SK-N-SH (cell line): ENCODE data around the gene REC114.

Experiments
- CTCF ChIP-seq: fragments of 200-600 bp; sonication (generic); IDR thresholded peaks from 2 replicates; pipeline ENCODE4 v1.6.1; 2017; ENCODE audit warnings: antibody characterized with exemption, mild to moderate bottlenecking, moderate library complexity
- EP300 ChIP-seq, 2 experiments: IDR thresholded peaks; 2 replicates each; pipeline versions ENCODE4 v1.4.0 to v1.6.1; 2012; ENCODE audit warnings: borderline replicate concordance in 1 of 2, low read depth in 1 of 2, low read length in 1 of 2
- POLR2AphosphoS5 ChIP-seq: IDR thresholded peaks from 2 replicates; pipeline ENCODE4 v1.6.1; 2012; ENCODE audit warnings: low read depth, low read length
- RAD21 ChIP-seq: IDR thresholded peaks from 2 replicates; pipeline ENCODE4 v1.6.1; 2012; ENCODE audit warnings: mild to moderate bottlenecking, low read length
- REST ChIP-seq: IDR thresholded peaks from 2 replicates; pipeline ENCODE4 v1.6.1; 2012; ENCODE audit warnings: mild to moderate bottlenecking, low read depth, low read length, moderate library complexity
- RFX5 ChIP-seq: IDR thresholded peaks from 2 replicates; pipeline ENCODE4 v1.6.1; 2012; ENCODE audit warnings: mild to moderate bottlenecking, improper control_type of control experiment, low read length
- SMC3 ChIP-seq: IDR thresholded peaks from 2 replicates; pipeline ENCODE4 v1.6.1; 2012; ENCODE audit warnings: low read depth, low read length, improper control_type of control experiment
- TCF12 ChIP-seq: IDR thresholded peaks from 2 replicates; pipeline ENCODE4 v1.4.0; 2012
- TEAD4 ChIP-seq: IDR thresholded peaks from 2 replicates; pipeline ENCODE4 v1.4.0; 2012; ENCODE audit warnings: mild to moderate bottlenecking, borderline replicate concordance; ENCODE audit not compliant: insufficient read depth
- USF2 ChIP-seq: fragments of 150-350 bp; IDR thresholded peaks from 2 replicates; pipeline ENCODE4 v1.6.1; 2017; ENCODE audit warnings: antibody characterized with exemption, low read length, low read depth, borderline replicate concordance
- YY1 ChIP-seq: IDR thresholded peaks from 2 replicates; pipeline ENCODE4 v1.4.0; 2012; ENCODE audit warnings: low read depth, mild to moderate bottlenecking

GRCh38 chr15:73397461-73397860, 45.5 kb upstream of the REC114 start:
- TF ChIP-seq SMC3 (no peak), YY1 (no peak), CTCF (no peak), TCF12 (no peak), POLR2AphosphoS5 (no peak), REST (no peak), TEAD4 (no peak), USF2 (no peak), RAD21 (no peak), RFX5 (no peak), EP300 (IDR thresholded peaks at IDR 0.05; ENCODE audit: borderline replicate concordance in 1 of 2, low read depth in 1 of 2, low read length in 1 of 2) (no peak)
